RWPE2 (cell line): ENCODE data around the gene NACA.
A peak's percentile ranks its signal among the peaks of the same experiment; 100 is the strongest.

Source experiments
- ATAC-seq: fragments of 200-7000 bp; cut with Tn5 transposase; 3 replicates; pipeline ENCODE4 v1.9.1; 2021; ENCODE audit warnings: low read depth
- DNase-seq: peaks from one replicate; pipeline ENCODE4 v3.0.0-alpha.2; 2020; ENCODE audit warnings: low spot score
- H3K27ac ChIP-seq: fragments of 450-650 bp; 2 replicates; pipeline ENCODE4 v1.5.1; 2017; ENCODE audit warnings: mild to moderate bottlenecking; ENCODE audit not compliant: poor library complexity, severe bottlenecking
- H3K27me3 ChIP-seq: fragments of 250-450 bp; sonication (Bioruptor Pico); 2 replicates; pipeline ENCODE4 v1.5.1; 2021; ENCODE audit warnings: mild to moderate bottlenecking, moderate library complexity; ENCODE audit not compliant: insufficient read depth, poor library complexity, severe bottlenecking
- H3K36me3 ChIP-seq: fragments of 250-450 bp; sonication (Bioruptor Pico); 2 replicates; pipeline ENCODE4 v1.5.1; 2020; ENCODE audit warnings: low read depth, mild to moderate bottlenecking, moderate library complexity
- H3K4me1 ChIP-seq: fragments of 250-450 bp; sonication (Bioruptor Pico); 2 replicates; pipeline ENCODE4 v1.5.1; 2021; ENCODE audit warnings: mild to moderate bottlenecking, moderate library complexity; ENCODE audit not compliant: insufficient read depth, poor library complexity, severe bottlenecking
- H3K4me3 ChIP-seq: fragments of 250-450 bp; sonication (Bioruptor Pico); 2 replicates; pipeline ENCODE4 v1.5.1; 2021; ENCODE audit warnings: mild to moderate bottlenecking, moderate library complexity; ENCODE audit not compliant: severe bottlenecking
- H3K9me3 ChIP-seq: fragments of 250-450 bp; sonication (Bioruptor Pico); 2 replicates; pipeline ENCODE4 v1.5.1; 2021; ENCODE audit warnings: mild to moderate bottlenecking, moderate library complexity; ENCODE audit not compliant: severe bottlenecking
- CTCF ChIP-seq: fragments of 450-650 bp; IDR thresholded peaks from one replicate; pipeline ENCODE4 v1.5.1; 2017; ENCODE audit warnings: mild to moderate bottlenecking, moderate library complexity; ENCODE audit not compliant: poor library complexity, severe bottlenecking

NACA gene

GRCh38 chr12:56724701-56724971, 463 bp downstream of the NACA start:
- H3K27ac ChIP-seq, result peak overlapping the region; percentile 79
- peaks cover 63% of the 10 kb centered on the region for H3K36me3 ChIP-seq
- ATAC-seq, result no peak
- peak overlapping the region; percentile 74 for H3K4me3 ChIP-seq
- no peak for TF ChIP-seq CTCF
- H3K4me1 ChIP-seq, result peaks cover 22% of the 10 kb centered on the region
- no peaks in the 10 kb centered on the region for H3K9me3 ChIP-seq
- no peaks in the 10 kb centered on the region for H3K27me3 ChIP-seq
- no peak for DNase-seq

- Histone ChIP-seq H3K36me3 (peaks cover 68% of the 10 kb centered on the region), H3K9me3 (no peaks in the 10 kb centered on the region), H3K27ac (peak overlapping the region; percentile 79), H3K4me1 (peaks cover 22% of the 10 kb centered on the region), H3K4me3 (peak overlapping the region; percentile 74), H3K27me3 (no peaks in the 10 kb centered on the region)
- DNase-seq, result no peak
- no peak for ATAC-seq
- no peak for TF ChIP-seq CTCF
Observed at GRCh38 chr12:56723889-56724700, 1.0 kb downstream of the NACA start.

GRCh38 chr12:56723352-56723751, 1.7 kb downstream of the NACA start:
- Histone ChIP-seq H3K27me3 (no peaks in the 10 kb centered on the region), H3K4me3 (peak overlapping the region; percentile 74), H3K9me3 (no peaks in the 10 kb centered on the region), H3K27ac (peak overlapping the region; percentile 79), H3K36me3 (peaks cover 68% of the 10 kb centered on the region), H3K4me1 (peaks cover 22% of the 10 kb centered on the region)
- no peak for TF ChIP-seq CTCF
- no peak for DNase-seq
- ATAC-seq, result no peak

GRCh38 chr12:56722832-56723231, 2.3 kb downstream of the NACA start:
- no peak for ATAC-seq
- Histone ChIP-seq H3K9me3 (no peaks in the 10 kb centered on the region), H3K36me3 (peaks cover 67% of the 10 kb centered on the region), H3K27me3 (no peaks in the 10 kb centered on the region), H3K4me3 (peak overlapping the region; percentile 74), H3K4me1 (peaks cover 22% of the 10 kb centered on the region), H3K27ac (peak overlapping the region; percentile 79)
- DNase-seq, result no peak
- TF ChIP-seq CTCF, result no peak

- TF ChIP-seq CTCF, result no peak
- H3K27ac ChIP-seq, result peak overlapping the region; percentile 79
- peaks cover 22% of the 10 kb centered on the region for H3K4me1 ChIP-seq
Observed at GRCh38 chr12:56721721-56722120, 3.4 kb downstream of the NACA start.

More at GRCh38 chr12:56721721-56722120, 3.4 kb downstream of the NACA start:
- no peak for ATAC-seq
- no peaks in the 10 kb centered on the region for H3K9me3 ChIP-seq
- H3K4me3 ChIP-seq, result no peak overlapping the region
- no peaks in the 10 kb centered on the region for H3K27me3 ChIP-seq
- H3K36me3 ChIP-seq, result peaks cover 65% of the 10 kb centered on the region
- no peak for DNase-seq
